WTC11 (cell line): ENCODE results near the gene TLR7. TPM values are rescaled to one million over a fixed set of nuclear protein-coding genes. Genes with fewer than 3 reads are reported as not detected.

Experiments
- ATAC-seq: fragments of 200-7000 bp; cut with Tn5 transposase; 2 replicates; pipeline ENCODE4 v1.10.0; 2021; ENCODE audit warnings: mild to moderate bottlenecking, moderate library complexity
- CTCF ChIA-PET: fragments of 300-600 bp; sonication (Branson Sonifier 250); formaldehyde crosslinking; loops from one replicate; lab custom pipeline; 2021; ENCODE audit warnings: antibody characterized with exemption; lab: Charles Lee
- POLR2A ChIA-PET: fragments of 350-600 bp; sonication (Branson Sonifier 250); formaldehyde crosslinking; loops from one replicate; lab custom pipeline; 2021; ENCODE audit warnings: antibody characterized with exemption; lab: Charles Lee
- DNase-seq: peaks from one replicate; pipeline ENCODE4 v3.0.0; 2021; ENCODE audit warnings: low spot score
- H3K27ac Mint-ChIP-seq: 2 replicates; pipeline ENCODE4 v1.8.0; 2021; ENCODE audit warnings: mixed read lengths
- H3K27me3 Mint-ChIP-seq: 2 replicates; pipeline ENCODE4 v1.8.0; 2021; ENCODE audit warnings: low read depth, mild to moderate bottlenecking, moderate library complexity, mixed read lengths
- H3K36me3 Mint-ChIP-seq: 2 replicates; pipeline ENCODE4 v1.8.0; 2021; ENCODE audit warnings: mixed read lengths
- H3K4me1 Mint-ChIP-seq: 2 replicates; pipeline ENCODE4 v1.8.0; 2022; ENCODE audit warnings: mixed read lengths
- H3K4me3 Mint-ChIP-seq: 2 replicates; pipeline ENCODE4 v1.8.0; 2021; ENCODE audit warnings: mild to moderate bottlenecking, moderate library complexity, mixed read lengths
- H3K9me3 Mint-ChIP-seq: 2 replicates; pipeline ENCODE4 v1.8.0; 2021; ENCODE audit warnings: mixed read lengths
- AFF4 ChIP-seq: sonication (generic); formaldehyde crosslinking; IDR thresholded peaks from 2 replicates; pipeline ENCODE4 v1.8.1; 2023; ENCODE audit warnings: mild to moderate bottlenecking, missing genetic modification reagents, borderline replicate concordance
- ATF2 ChIP-seq: sonication (generic); formaldehyde crosslinking; IDR thresholded peaks from 2 replicates; pipeline ENCODE4 v1.8.1; 2022; ENCODE audit warnings: low read depth, missing genetic modification reagents, borderline replicate concordance
- CTCF ChIP-seq: fragments of 200-600 bp; IDR thresholded peaks from 2 replicates; pipeline ENCODE4 v1.8.0; 2022; ENCODE audit warnings: antibody characterized with exemption
- FOXJ3 ChIP-seq: sonication (generic); formaldehyde crosslinking; IDR thresholded peaks from 2 replicates; pipeline ENCODE4 v1.9.0; 2021; ENCODE audit warnings: missing genetic modification reagents, mild to moderate bottlenecking, borderline replicate concordance
- FOXP1 ChIP-seq: sonication (generic); formaldehyde crosslinking; IDR thresholded peaks from 2 replicates; pipeline ENCODE4 v1.8.0; 2022; ENCODE audit warnings: missing genetic modification reagents, mild to moderate bottlenecking, moderate library complexity, borderline replicate concordance
- GRHL2 ChIP-seq: fragments of 250-450 bp; sonication (Bioruptor Pico); IDR thresholded peaks from 2 replicates; pipeline ENCODE4 v1.8.0; 2022; ENCODE audit warnings: mild to moderate bottlenecking, moderate library complexity; ENCODE audit not compliant: insufficient replicate concordance, severe bottlenecking
- KAT7 ChIP-seq: sonication (generic); formaldehyde crosslinking; IDR thresholded peaks from 2 replicates; pipeline ENCODE4 v1.8.1; 2023; ENCODE audit warnings: missing genetic modification reagents, mild to moderate bottlenecking, borderline replicate concordance
- MLX ChIP-seq: sonication (generic); formaldehyde crosslinking; IDR thresholded peaks from 2 replicates; pipeline ENCODE4 v1.8.1; 2023; ENCODE audit warnings: mild to moderate bottlenecking, missing genetic modification reagents, moderate library complexity
- MXD4 ChIP-seq: fragments of 250-450 bp; sonication (Bioruptor Pico); IDR thresholded peaks from 2 replicates; pipeline ENCODE4 v1.8.0; 2021; ENCODE audit warnings: mild to moderate bottlenecking, moderate library complexity, borderline replicate concordance
- OVOL2 ChIP-seq: fragments of 250-450 bp; sonication (Bioruptor Pico); IDR thresholded peaks from 2 replicates; pipeline ENCODE4 v1.9.0; 2021; ENCODE audit warnings: mild to moderate bottlenecking, borderline replicate concordance
- TCF7 ChIP-seq: sonication (generic); formaldehyde crosslinking; IDR thresholded peaks from 2 replicates; pipeline ENCODE4 v1.8.0; 2022; ENCODE audit warnings: mild to moderate bottlenecking, low read depth, missing genetic modification reagents, moderate library complexity
- ZNF121 ChIP-seq: sonication (generic); formaldehyde crosslinking; IDR thresholded peaks from 2 replicates; pipeline ENCODE4 v1.8.0; 2023; ENCODE audit warnings: missing genetic modification reagents
- ZNF138 ChIP-seq: sonication (generic); formaldehyde crosslinking; conservative IDR thresholded peaks from 2 replicates; pipeline ENCODE4 v1.8.1; 2022; ENCODE audit warnings: mild to moderate bottlenecking, moderate library complexity, missing genetic modification reagents
- ZNF425 ChIP-seq: fragments of 250-450 bp; sonication (Bioruptor Pico); conservative IDR thresholded peaks from 2 replicates; pipeline ENCODE4 v1.9.0; 2021; ENCODE audit warnings: mild to moderate bottlenecking
- ZNF532 ChIP-seq: fragments of 250-450 bp; sonication (Bioruptor Pico); IDR thresholded peaks from 2 replicates; pipeline ENCODE4 v1.9.0; 2021; ENCODE audit warnings: mild to moderate bottlenecking, borderline replicate concordance
- total RNA-seq: library from RNA; stranded (reverse); gene quantifications from 3 replicates; pipeline ENCODE4 v1.2.3, GENCODE V29; 2021

The TLR7 gene
- total RNA-seq, 1 experiment from 2014 or later: not detected

GRCh38 chrX:12919051-12919450 lies 52.2 kb downstream of the TLR7 start (continued):
- no peak for TF ChIP-seq AFF4
- no peak for TF ChIP-seq ZNF138 (CRISPR knock-in tag)
- TF ChIP-seq CTCF: no peak
- TF ChIP-seq ZNF532 (CRISPR knock-in tag): no peak
- TF ChIP-seq KAT7: no peak
- TF ChIP-seq FOXJ3 (CRISPR knock-in tag): no peak
- no peak for TF ChIP-seq MLX

GRCh38 chrX:12919620-12920019 lies 52.7 kb downstream of the TLR7 start:
- no peak overlapping the region for H3K4me3 Mint-ChIP-seq
- H3K27me3 Mint-ChIP-seq: no peaks in the 10 kb centered on the region
- no peaks in the 10 kb centered on the region for H3K36me3 Mint-ChIP-seq
- peaks cover 3% of the 10 kb centered on the region for H3K4me1 Mint-ChIP-seq
- ATAC-seq (no peak), DNase-seq (no peak)
- H3K9me3 Mint-ChIP-seq: no peaks in the 10 kb centered on the region
- ChIA-PET CTCF (no interaction called here), POLR2A (no interaction called here)
- no peak overlapping the region for H3K27ac Mint-ChIP-seq
- TF ChIP-seq FOXP1 (CRISPR knock-in tag) (no peak), ATF2 (no peak), OVOL2 (CRISPR knock-in tag) (no peak), MXD4 (CRISPR knock-in tag) (no peak)

GRCh38 chrX:12920990-12921389 lies 54.1 kb downstream of the TLR7 start:
- H3K36me3 Mint-ChIP-seq: no peaks in the 10 kb centered on the region
- CTCF ChIA-PET: no interaction called here
- ATAC-seq (no peak), DNase-seq (no peak)
- H3K4me3 Mint-ChIP-seq: no peak overlapping the region
- POLR2A ChIA-PET: no interaction called here
- peaks cover 3% of the 10 kb centered on the region for H3K4me1 Mint-ChIP-seq
- H3K27me3 Mint-ChIP-seq: no peaks in the 10 kb centered on the region
- no peak overlapping the region for H3K27ac Mint-ChIP-seq
- H3K9me3 Mint-ChIP-seq: peaks cover 8% of the 10 kb centered on the region
- no peak for TF ChIP-seq ZNF425 (CRISPR knock-in tag)
- no peak for TF ChIP-seq KAT7
- TF ChIP-seq TCF7 (CRISPR knock-in tag): no peak
- no peak for TF ChIP-seq GRHL2 (CRISPR knock-in tag)
- TF ChIP-seq CTCF: no peak
- TF ChIP-seq ZNF121 (CRISPR knock-in tag): no peak
